ENCODE measurements around the gene AK2.

The AK2 gene

DNA sequence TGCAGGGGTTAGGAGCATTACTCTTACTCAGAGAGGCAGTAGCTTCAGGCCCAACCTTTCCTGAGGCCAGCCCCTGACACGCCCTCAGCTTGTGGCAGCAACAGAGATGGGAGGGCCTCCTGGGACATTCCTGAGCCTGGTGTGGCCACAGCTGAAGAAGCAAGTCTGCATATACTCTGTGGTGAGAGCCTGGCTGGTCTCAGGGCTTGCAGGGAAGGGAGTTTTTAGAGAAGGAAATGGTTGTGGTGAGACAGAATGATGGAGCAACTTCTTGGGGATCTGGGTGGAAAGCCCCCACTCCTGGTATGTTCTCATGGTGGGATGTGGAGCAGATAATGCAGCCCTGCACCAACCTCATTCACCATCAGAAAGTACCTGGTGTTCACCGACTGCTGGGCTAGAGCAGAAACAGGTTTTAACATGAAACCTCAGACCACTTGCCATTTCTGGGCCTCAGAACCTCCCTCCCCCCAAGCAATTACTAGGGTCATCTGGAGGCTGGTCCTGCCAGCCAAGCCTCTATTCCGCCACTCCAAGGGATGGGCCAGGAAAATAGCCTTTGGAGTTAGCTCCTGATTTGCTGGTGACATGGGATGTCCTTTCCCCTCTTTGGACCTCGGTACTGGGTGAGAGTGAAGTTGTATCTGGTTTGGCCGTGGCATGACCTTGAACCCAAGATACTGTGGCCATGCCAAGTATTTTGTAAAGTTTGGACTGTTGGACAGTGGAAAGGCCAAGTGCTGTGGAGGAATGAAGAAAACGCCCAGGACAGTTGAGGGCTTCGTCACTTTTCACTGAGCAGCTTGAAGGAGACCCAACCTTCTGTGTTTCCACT is 44.0 kb downstream of the AK2 start:
- Histone ChIP-seq H3K4me1 (ENCODE audit: low read depth, poor library complexity, severe bottlenecking) (peaks cover 91% of the 10 kb centered on the region), H2AFZ (ENCODE audit: low read depth) (no peak overlapping the region), H3K36me3 (ENCODE audit: insufficient read depth) (no peaks in the 10 kb centered on the region), H3K27ac (peak overlapping the region; percentile 52), H3K4me2 (peak overlapping the region; percentile 96), H3K27me3 (ENCODE audit: insufficient read depth, low read depth) (no peaks in the 10 kb centered on the region), H3K4me3 (IDR thresholded peaks at IDR 0.05; ENCODE audit: insufficient read depth, low read depth, low read length) (peak overlapping the region; percentile 55), H3K79me2 (ENCODE audit: insufficient read depth, low read depth) (no peaks in the 10 kb centered on the region), H3K9ac (peak overlapping the region; percentile 3; the same call in 1 of the 2 replicates), H4K20me1 (ENCODE audit: insufficient read depth) (no peaks in the 10 kb centered on the region)
- TF ChIP-seq, protein P1, sequence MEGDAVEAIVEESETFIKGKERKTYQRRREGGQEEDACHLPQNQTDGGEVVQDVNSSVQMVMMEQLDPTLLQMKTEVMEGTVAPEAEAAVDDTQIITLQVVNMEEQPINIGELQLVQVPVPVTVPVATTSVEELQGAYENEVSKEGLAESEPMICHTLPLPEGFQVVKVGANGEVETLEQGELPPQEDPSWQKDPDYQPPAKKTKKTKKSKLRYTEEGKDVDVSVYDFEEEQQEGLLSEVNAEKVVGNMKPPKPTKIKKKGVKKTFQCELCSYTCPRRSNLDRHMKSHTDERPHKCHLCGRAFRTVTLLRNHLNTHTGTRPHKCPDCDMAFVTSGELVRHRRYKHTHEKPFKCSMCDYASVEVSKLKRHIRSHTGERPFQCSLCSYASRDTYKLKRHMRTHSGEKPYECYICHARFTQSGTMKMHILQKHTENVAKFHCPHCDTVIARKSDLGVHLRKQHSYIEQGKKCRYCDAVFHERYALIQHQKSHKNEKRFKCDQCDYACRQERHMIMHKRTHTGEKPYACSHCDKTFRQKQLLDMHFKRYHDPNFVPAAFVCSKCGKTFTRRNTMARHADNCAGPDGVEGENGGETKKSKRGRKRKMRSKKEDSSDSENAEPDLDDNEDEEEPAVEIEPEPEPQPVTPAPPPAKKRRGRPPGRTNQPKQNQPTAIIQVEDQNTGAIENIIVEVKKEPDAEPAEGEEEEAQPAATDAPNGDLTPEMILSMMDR (conservative IDR thresholded peaks at IDR 0.05; ENCODE audit: low read depth, low read length) = peak; percentile 41

DNA sequence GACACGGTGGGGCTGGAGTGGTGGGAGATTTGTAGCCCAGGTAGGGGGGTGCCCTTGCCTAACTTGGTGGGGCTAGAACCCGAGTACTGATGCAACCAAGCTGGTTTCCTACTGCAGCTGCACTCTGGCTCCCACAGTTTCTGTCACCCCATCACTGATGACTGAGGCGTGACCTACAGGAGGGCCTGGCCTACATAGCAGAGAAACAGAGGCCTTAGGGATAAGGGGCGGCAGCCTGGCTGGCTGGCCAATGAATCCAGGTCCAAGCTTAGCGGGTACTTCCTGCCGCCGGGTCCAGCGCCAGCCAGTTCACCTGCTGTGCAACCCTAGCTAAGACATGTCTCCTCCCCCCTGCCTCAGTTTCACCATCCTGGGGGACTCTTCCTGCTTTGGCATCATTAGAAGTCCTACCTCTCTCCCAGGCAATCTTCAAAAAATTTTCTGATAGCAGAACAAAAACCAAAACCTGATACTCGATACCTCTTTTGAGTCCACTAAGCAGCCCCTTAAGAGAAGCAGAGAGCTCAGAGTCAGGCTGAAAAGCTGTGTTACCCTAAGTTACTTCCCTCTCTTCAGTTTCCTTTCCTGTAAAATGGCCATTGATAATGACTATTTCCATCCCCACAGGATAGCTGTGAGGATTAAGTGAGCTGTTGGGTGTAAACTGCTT is 44.7 kb downstream of the AK2 start:
- no peak overlapping the region for H2AFZ ChIP-seq (ENCODE audit: low read depth)
- H3K4me2 ChIP-seq = peak overlapping the region; percentile 54
- H3K27me3 ChIP-seq (ENCODE audit: insufficient read depth, low read depth) = no peaks in the 10 kb centered on the region
- H3K4me1 ChIP-seq (ENCODE audit: low read depth, poor library complexity, severe bottlenecking) = peaks cover 97% of the 10 kb centered on the region
- H3K36me3 ChIP-seq (ENCODE audit: insufficient read depth) = no peaks in the 10 kb centered on the region
- TF ChIP-seq, protein P1 (conservative IDR thresholded peaks at IDR 0.05; ENCODE audit: low read depth, low read length) = no peak
- peak overlapping the region; percentile 55 for H3K4me3 ChIP-seq (IDR thresholded peaks at IDR 0.05; ENCODE audit: insufficient read depth, low read depth, low read length)
- no peaks in the 10 kb centered on the region for H3K79me2 ChIP-seq (ENCODE audit: insufficient read depth, low read depth)
- H4K20me1 ChIP-seq (ENCODE audit: insufficient read depth) = no peaks in the 10 kb centered on the region
- H3K9ac ChIP-seq = peak overlapping the region; percentile 3; the same call in 1 of the 2 replicates
- H3K27ac ChIP-seq = peak overlapping the region; percentile 52

DNA sequence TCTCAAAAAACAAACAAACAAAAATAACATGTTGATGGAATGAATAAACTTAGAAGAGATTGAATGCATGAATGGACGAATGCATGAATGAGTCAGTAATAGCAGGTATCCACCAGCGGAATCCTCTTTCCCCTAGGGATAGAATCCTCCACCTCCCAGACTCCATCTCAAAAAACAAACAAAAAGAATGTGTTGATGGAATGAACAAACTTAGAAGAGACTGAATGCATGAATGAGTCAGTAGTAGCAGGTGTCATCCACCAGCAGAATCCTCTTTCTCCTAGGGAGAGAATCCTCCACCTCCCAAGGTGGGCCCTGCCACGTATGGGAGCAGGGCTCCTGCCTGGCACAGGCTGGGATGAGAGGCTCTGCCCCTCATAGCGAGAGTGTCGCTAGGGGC is 45.3 kb downstream of the AK2 start:
- Histone ChIP-seq H3K4me3 (IDR thresholded peaks at IDR 0.05; ENCODE audit: insufficient read depth, low read depth, low read length) (peak overlapping the region; percentile 55), H3K27ac (peak overlapping the region; percentile 52), H3K79me2 (ENCODE audit: insufficient read depth, low read depth) (no peaks in the 10 kb centered on the region), H3K27me3 (ENCODE audit: insufficient read depth, low read depth) (no peaks in the 10 kb centered on the region), H3K36me3 (ENCODE audit: insufficient read depth) (no peaks in the 10 kb centered on the region), H3K9ac (peak overlapping the region; percentile 3; the same call in 1 of the 2 replicates), H3K4me2 (peak overlapping the region; percentile 54), H3K4me1 (ENCODE audit: low read depth, poor library complexity, severe bottlenecking) (peaks cover 98% of the 10 kb centered on the region), H2AFZ (ENCODE audit: low read depth) (no peak overlapping the region), H4K20me1 (ENCODE audit: insufficient read depth) (no peaks in the 10 kb centered on the region)
- TF ChIP-seq, protein P1 (conservative IDR thresholded peaks at IDR 0.05; ENCODE audit: low read depth, low read length) = no peak

DNA sequence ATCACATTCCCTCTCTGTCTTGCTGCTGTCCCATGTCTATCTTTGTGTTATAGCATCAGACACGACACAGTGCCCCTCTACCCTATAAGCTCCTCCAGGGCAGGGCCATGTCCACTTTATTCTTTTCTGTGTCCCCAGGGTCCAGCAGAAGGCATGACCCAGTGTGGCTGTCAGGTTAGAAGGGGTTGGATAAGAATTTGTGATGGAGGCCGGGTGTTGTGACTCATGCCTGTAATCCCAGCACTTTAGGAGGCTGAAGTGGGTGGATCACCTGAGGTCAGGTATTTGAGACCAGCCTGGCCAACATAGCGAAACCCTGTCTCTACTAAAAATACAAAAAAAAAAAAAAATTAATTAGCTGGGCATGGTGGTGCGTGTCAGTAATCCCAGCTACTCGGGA is 45.8 kb downstream of the AK2 start:
- H3K27me3 ChIP-seq (ENCODE audit: insufficient read depth, low read depth) = no peaks in the 10 kb centered on the region
- H4K20me1 ChIP-seq (ENCODE audit: insufficient read depth) = no peaks in the 10 kb centered on the region
- H3K79me2 ChIP-seq (ENCODE audit: insufficient read depth, low read depth) = no peaks in the 10 kb centered on the region
- TF ChIP-seq, protein P1 (conservative IDR thresholded peaks at IDR 0.05; ENCODE audit: low read depth, low read length) = no peak
- H2AFZ ChIP-seq (ENCODE audit: low read depth) = no peak overlapping the region
- H3K4me1 ChIP-seq (ENCODE audit: low read depth, poor library complexity, severe bottlenecking) = peaks cover 98% of the 10 kb centered on the region
- H3K36me3 ChIP-seq (ENCODE audit: insufficient read depth) = no peaks in the 10 kb centered on the region
- no peak overlapping the region for H3K4me3 ChIP-seq (IDR thresholded peaks at IDR 0.05; ENCODE audit: insufficient read depth, low read depth, low read length)
- peak overlapping the region; percentile 54 for H3K4me2 ChIP-seq
- H3K9ac ChIP-seq = no peak overlapping the region; the same call in 1 of the 2 replicates
- peak overlapping the region; percentile 52 for H3K27ac ChIP-seq
